Heart left ventricle (tissue), 13 donors: ENCODE results near the gene DDB1.

ENCODE experiments used
- CTCF ChIP-seq, 12 donors: fragments of 200-600 bp; sonication (generic) in 4 of 12; IDR thresholded peaks; one replicate each; pipeline versions ENCODE4 v1.5.0 to v1.8.0; 2018 to 2022; ENCODE audit warnings: antibody characterized with exemption in 12 of 12, mild to moderate bottlenecking in 5 of 12
- POLR2A ChIP-seq, 2 donors: fragments of 450-650 bp; IDR thresholded peaks; one replicate each; pipeline ENCODE4 v1.6.1; 2017; ENCODE audit warnings: antibody characterized with exemption in 2 of 2, mild to moderate bottlenecking in 2 of 2, moderate library complexity in 2 of 2
- donor health status: ischemic (EF 13 %, LVEDD 7.1; RV severe dilation, severe dysfunction).
- donor health status: DM: no; HTN: yes; CAD: no.
- donor health status: DM: no; HTN: no; CAD: no.
- donor health status: ischemic (EF 25% LVEDD 6.9; RV normal size, moderate dysfunction).
- donor health status: ischemic (EF 25% LVEDD 5.7; RV mildly dilated, moderate dysfunction).
- donor health status: ischemic (EF 35%, LVEDD 5.7; RV mildly dilated, moderate dysfunction).
- donor health status: nonischemic (EF 11% LVEDD 7.7; RV severe dilation, severe dysfunction).
- donor health status: DM: yes; HTN: yes; CAD: no.
- donor health status: PGD.
- donor health status: ischemic (EF 29% LVEDD 5.4; RV normal size, mild dysfunction).
- donor health status: nonischemic (EF 23%, LVEDD 6.1; RV moderate dilation, normal function).

GRCh38 chr11:61281581-61282250 lies 51.2 kb downstream of the DDB1 start:
- TF ChIP-seq POLR2A (IDR thresholded peaks at IDR 0.05) (no peak), CTCF (IDR thresholded peaks at IDR 0.05) (no peak)
